PFSK-1 (cell line): ENCODE results near the gene PARP1.

ENCODE experiments used
- FOXP2 ChIP-seq: optimal IDR thresholded peaks from 2 replicates; pipeline ENCODE3; 2011; ENCODE audit warnings: borderline replicate concordance, control low read depth, inconsistent platforms; ENCODE audit not compliant: insufficient read depth; ENCODE audit errors: extremely low read length, extremely low read depth
- POLR2AphosphoS5 ChIP-seq: IDR thresholded peaks from 2 replicates; pipeline ENCODE4 v1.6.1; 2012; ENCODE audit warnings: low read depth, mild to moderate bottlenecking, control low read depth, low read length, moderate library complexity
- REST ChIP-seq, 2 experiments: IDR thresholded peaks; 2 replicates each; pipeline versions ENCODE4 v1.6.1 to v1.8.0; 2011 to 2012; ENCODE audit warnings: low read depth in 2 of 2, low read length in 2 of 2, control low read depth in 1 of 2, inconsistent platforms in 1 of 2, mild to moderate bottlenecking in 1 of 2, moderate library complexity in 1 of 2; ENCODE audit not compliant: insufficient read depth in 1 of 2
- SIN3A ChIP-seq: IDR thresholded peaks from 2 replicates; pipeline ENCODE4 v1.6.1; 2012; ENCODE audit warnings: mild to moderate bottlenecking, low read length, moderate library complexity, borderline replicate concordance; ENCODE audit not compliant: insufficient read depth
- TAF1 ChIP-seq: IDR thresholded peaks from 2 replicates; pipeline ENCODE4 v1.6.1; 2012; ENCODE audit warnings: low read length, control low read depth, borderline replicate concordance; ENCODE audit not compliant: insufficient read depth

GRCh38 chr1:226397011-226397926, 10.6 kb downstream of the PARP1 start:
- TF ChIP-seq SIN3A: no peak
- TF ChIP-seq TAF1: no peak
- TF ChIP-seq REST (IDR thresholded peaks at IDR 0.05; ENCODE audit: insufficient read depth in 1 of 2, low read depth in 2 of 2, low read length in 2 of 2): no peak
- no peak for TF ChIP-seq POLR2AphosphoS5
- no peak for TF ChIP-seq FOXP2
